H1 (cell line): ENCODE measurements around the gene DGCR6L. TPM values are rescaled to one million over a fixed set of nuclear protein-coding genes. Genes with fewer than 3 reads are reported as not detected.
A peak's percentile ranks its signal among the peaks of the same experiment; 100 is the strongest.

Experiments used
- CTCF ChIA-PET: fragments of 300-600 bp; sonication (Branson Sonifier 250); formaldehyde crosslinking; loops from one replicate; lab custom pipeline; 2021; ENCODE audit not compliant: partially characterized antibody; lab: Charles Lee
- POLR2A ChIA-PET: fragments of 300-600 bp; sonication (Branson Sonifier 250); formaldehyde crosslinking; loops from one replicate; lab custom pipeline; 2021; ENCODE audit warnings: inconsistent platforms; ENCODE audit not compliant: partially characterized antibody; lab: Charles Lee
- DNase-seq, 2 experiments: peaks; one replicate each; pipeline versions ENCODE4 v3.0.0 to v3.0.0-alpha.2; 2010 to 2022; ENCODE audit warnings: low spot score in 2 of 2, low read depth in 1 of 2, mixed read lengths in 1 of 2
- FAIRE-seq: peaks from 2 replicates; lab custom pipeline; 2011; peaks lifted over from hg19 to GRCh38; lab: Jason Lieb, UNC
- H2AFZ ChIP-seq: 2 replicates; pipeline ENCODE4 v1.8.1; 2012; ENCODE audit warnings: low read length, inconsistent platforms
- H2AK5ac ChIP-seq: 2 replicates; pipeline ENCODE4 v1.6.1; 2013; ENCODE audit warnings: low read depth, low read length
- H2BK120ac ChIP-seq: replicated peaks from 2 replicates; pipeline ENCODE3; 2013; ENCODE audit warnings: low read depth, low read length, inconsistent platforms
- H2BK12ac ChIP-seq: 2 replicates; pipeline ENCODE4 v1.6.1; 2013; ENCODE audit warnings: low read depth, low read length
- H2BK15ac ChIP-seq: 2 replicates; pipeline ENCODE4 v1.6.1; 2013; ENCODE audit warnings: low read length
- H2BK20ac ChIP-seq: 2 replicates; pipeline ENCODE4 v1.6.1; 2013; ENCODE audit warnings: low read length
- H2BK5ac ChIP-seq: 2 replicates; pipeline ENCODE4 v1.6.1; 2013; ENCODE audit warnings: low read depth, low read length
- H3K14ac ChIP-seq: 2 replicates; pipeline ENCODE4 v1.6.1; 2013; ENCODE audit warnings: inconsistent platforms; ENCODE audit not compliant: insufficient read length
- H3K18ac ChIP-seq: 2 replicates; pipeline ENCODE4 v1.6.1; 2013; ENCODE audit warnings: low read length; ENCODE audit errors: extremely low read depth
- H3K23ac ChIP-seq: 2 replicates; pipeline ENCODE4 v1.6.1; 2013; ENCODE audit warnings: inconsistent platforms; ENCODE audit not compliant: insufficient read length
- H3K23me2 ChIP-seq: 2 replicates; pipeline ENCODE4 v1.6.1; 2013; ENCODE audit warnings: low read depth, low read length
- H3K27ac ChIP-seq: 2 replicates; pipeline ENCODE4 v1.6.1; 2011; ENCODE audit warnings: low read depth, low read length, inconsistent platforms
- H3K27me3 ChIP-seq, 4 experiments: replicated peaks in 1 of 4; 1 replicate in 1 of 4; 2 replicates in 3 of 4; pipeline versions ENCODE4 v1.6.1 to v1.8.1; 2011 to 2013; ENCODE audit warnings: low read length in 3 of 4, mild to moderate bottlenecking in 3 of 4, inconsistent platforms in 2 of 4, mixed read lengths in 2 of 4, moderate library complexity in 1 of 4; ENCODE audit not compliant: control insufficient read depth in 3 of 4, insufficient read depth in 3 of 4; ENCODE audit errors: extremely low read depth in 1 of 4
- H3K36me3 ChIP-seq, 4 experiments: 2 replicates each; pipeline versions ENCODE4 v1.6.1 to v1.8.1; 2011 to 2013; ENCODE audit warnings: mild to moderate bottlenecking in 4 of 4, low read length in 3 of 4, moderate library complexity in 2 of 4, control low read depth in 1 of 4, inconsistent platforms in 1 of 4; ENCODE audit not compliant: insufficient read depth in 4 of 4, control insufficient read depth in 2 of 4
- H3K4ac ChIP-seq: replicated peaks from 2 replicates; pipeline ENCODE3; 2013; ENCODE audit warnings: low read length, low read depth, mixed read lengths, inconsistent platforms; ENCODE audit not compliant: insufficient read length
- H3K4me1 ChIP-seq, 4 experiments: replicated peaks in 1 of 4; 1 replicate in 1 of 4; 2 replicates in 3 of 4; pipeline versions ENCODE4 v1.6.1 to v1.8.1; 2011 to 2013; ENCODE audit warnings: low read length in 3 of 4, inconsistent platforms in 2 of 4, mixed read lengths in 1 of 4; ENCODE audit not compliant: insufficient read depth in 4 of 4, control insufficient read depth in 3 of 4
- H3K4me2 ChIP-seq, 2 experiments: 2 replicates each; pipeline versions ENCODE4 v1.6.1 to v1.8.1; 2011 to 2013; ENCODE audit warnings: low read depth in 2 of 2, low read length in 2 of 2, control low read depth in 1 of 2, inconsistent platforms in 1 of 2, mild to moderate bottlenecking in 1 of 2; ENCODE audit not compliant: insufficient read depth in 1 of 2
- H3K4me3 ChIP-seq, 4 experiments: fragments of 200-600, 300-600 bp in 1 of 4; sonication (generic), shearing (Covaris generic), sonication (Bioruptor Twin) in 1 of 4; 2 replicates each; pipeline versions ENCODE4 v1.5.1 to v1.8.1; 2011 to 2016; ENCODE audit warnings: low read length in 4 of 4, low read depth in 3 of 4, control low read depth in 2 of 4, inconsistent platforms in 2 of 4, mild to moderate bottlenecking in 2 of 4, mixed read lengths in 1 of 4, moderate library complexity in 1 of 4; ENCODE audit not compliant: insufficient read depth in 2 of 4; ENCODE audit errors: extremely low read depth in 1 of 4
- H3K56ac ChIP-seq: replicated peaks from 2 replicates; pipeline ENCODE3; 2013; ENCODE audit warnings: low read depth, mild to moderate bottlenecking, mixed read lengths, low read length, inconsistent platforms; ENCODE audit not compliant: insufficient read length
- H3K79me1 ChIP-seq: 2 replicates; pipeline ENCODE4 v1.6.1; 2013; ENCODE audit warnings: low read depth, low read length, control low read depth
- H3K79me2 ChIP-seq, 2 experiments: 2 replicates each; pipeline versions ENCODE4 v1.6.1 to v1.8.1; 2012 to 2013; ENCODE audit warnings: low read length in 2 of 2, mild to moderate bottlenecking in 2 of 2, inconsistent platforms in 1 of 2; ENCODE audit not compliant: insufficient read depth in 2 of 2, control insufficient read depth in 1 of 2
- H3K9ac ChIP-seq, 4 experiments: replicated peaks in 1 of 4; 1 replicate in 1 of 4; 2 replicates in 3 of 4; pipeline versions ENCODE4 v1.6.1 to v1.8.1; 2011 to 2013; ENCODE audit warnings: low read depth in 3 of 4, low read length in 3 of 4, control low read depth in 2 of 4, mild to moderate bottlenecking in 2 of 4, moderate library complexity in 2 of 4, inconsistent platforms in 1 of 4; ENCODE audit errors: extremely low read depth in 1 of 4
- H3K9me3 ChIP-seq, 2 experiments: 2 replicates each; pipeline versions ENCODE4 v1.6.1 to v1.8.1; 2012 to 2013; ENCODE audit warnings: mild to moderate bottlenecking in 2 of 2, moderate library complexity in 2 of 2, control low read depth in 1 of 2, inconsistent platforms in 1 of 2, low read depth in 1 of 2, low read length in 1 of 2, mixed read lengths in 1 of 2; ENCODE audit not compliant: insufficient read depth in 2 of 2
- H4K20me1 ChIP-seq, 2 experiments: replicated peaks in 1 of 2; 2 replicates each; pipeline versions ENCODE3 to v1.8.1; 2011 to 2013; ENCODE audit warnings: inconsistent platforms in 2 of 2, low read length in 2 of 2, mild to moderate bottlenecking in 1 of 2; ENCODE audit not compliant: insufficient read depth in 2 of 2, control insufficient read depth in 1 of 2
- H4K5ac ChIP-seq: 2 replicates; pipeline ENCODE4 v1.6.1; 2013; ENCODE audit warnings: low read length, low read depth, mixed read lengths, inconsistent platforms; ENCODE audit not compliant: insufficient read length
- H4K8ac ChIP-seq: 2 replicates; pipeline ENCODE4 v1.8.0; 2013; ENCODE audit warnings: mild to moderate bottlenecking, moderate library complexity, low read length, inconsistent platforms; ENCODE audit not compliant: insufficient read depth; ENCODE audit errors: extremely low read depth
- H4K91ac ChIP-seq: replicated peaks from 2 replicates; pipeline ENCODE3; 2013; ENCODE audit warnings: low read length, mixed read lengths, inconsistent platforms; ENCODE audit not compliant: insufficient read length
- KDM1A ChIP-seq: fragments of 200-600, 300-600 bp; sonication (generic); IDR thresholded peaks from 2 replicates; pipeline ENCODE4 v1.7.1; 2016; ENCODE audit warnings: mild to moderate bottlenecking, low read length, borderline replicate concordance
- NRF1 ChIP-seq: IDR thresholded peaks from 2 replicates; pipeline ENCODE4 v1.6.1; 2011; ENCODE audit warnings: mild to moderate bottlenecking, low read depth, low read length, improper control_type of control experiment
- SIRT6 ChIP-seq: IDR thresholded peaks from one replicate; pipeline ENCODE4 v1.7.1; 2012; ENCODE audit warnings: low read length, inconsistent platforms
- WGBS, 2 experiments: shearing (Covaris generic) in 1 of 2; methylation state at CpG; one replicate each; pipeline versions ENCODE4 v1.1.6 to v1.1.7; 2013 to 2015; ENCODE audit warnings: low lambda C conversion rate in 2 of 2, mixed read lengths in 2 of 2, inconsistent platforms in 1 of 2, low coverage in 1 of 2, missing lambda C conversion rate in 1 of 2; ENCODE audit not compliant: insufficient replicate concordance in 2 of 2, insufficient coverage in 1 of 2, insufficient read length in 1 of 2; ENCODE audit errors: extremely low coverage in 1 of 2, missing lambda C conversion rate in 1 of 2; 5-methylcytosine and 5-hydroxymethylcytosine counted together
- polyA plus RNA-seq, 7 experiments: library from polyadenylated mRNA; depleted of rRNA in 3 of 7; stranded (reverse) in 5 of 7; unstranded in 2 of 7; fragments of >200 nt in 5 of 7; fragments of 200-250 nt in 2 of 7; gene quantifications; 1 replicate in 5 of 7; 2 replicates in 1 of 7; 4 replicates in 1 of 7; pipeline versions ENCODE4 v1.2.1 to v1.2.3, GENCODE V29; 2011 to 2013; ENCODE audit warnings: missing spikeins in 2 of 7, mixed read lengths in 2 of 7
- total RNA-seq: library from RNA; stranded (reverse); fragmentation: NEBNext Ultra II Directional; extraction: Animal tissue kit (Norgen Biotek cat#: 25700); gene quantifications from 2 replicates; pipeline ENCODE4 v1.2.1, GENCODE V29; 2021
- TF ChIP-seq, protein P1 (sequence below), 3 experiments: IDR thresholded peaks; 1 replicate in 2 of 3; 2 replicates in 1 of 3; pipeline versions ENCODE4 v1.5.1 to v1.6.1; 2011; ENCODE audit warnings: low read length in 3 of 3, mild to moderate bottlenecking in 3 of 3, inconsistent platforms in 2 of 3, low read depth in 1 of 3, moderate library complexity in 1 of 3; ENCODE audit not compliant: insufficient read depth in 1 of 3; ENCODE audit errors: control extremely low read depth in 1 of 3

The DGCR6L gene
- total and polyA plus RNA-seq, 2 of the 8 experiments (the other 6 are each of a cell fraction or from before 2014, with no cell fraction given): 43.6 to 72.6 TPM

DNA sequence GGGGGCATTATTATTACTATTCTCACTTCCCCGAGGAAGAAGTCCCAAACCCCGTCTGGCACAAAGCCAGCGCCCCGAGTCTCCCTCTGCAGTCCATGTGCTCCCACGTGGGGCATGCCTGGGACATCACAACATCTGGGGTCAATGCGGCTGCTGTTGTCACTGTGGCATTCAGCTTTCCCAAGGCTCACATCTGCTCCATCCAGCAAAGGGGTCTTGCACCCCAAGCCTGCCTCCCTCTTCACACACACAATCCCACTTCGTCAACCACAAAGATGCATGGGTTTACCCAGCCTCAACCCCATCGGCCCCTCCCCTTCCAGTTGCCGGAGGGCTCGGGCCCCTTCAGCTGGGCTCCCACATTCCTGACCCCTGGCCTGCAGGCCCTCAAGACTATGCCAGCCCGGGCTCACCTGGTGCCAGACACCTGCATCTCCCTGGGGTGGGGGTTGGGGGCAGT lies 28.2 kb downstream of the DGCR6L start:
- no peak for FAIRE-seq

More for the DNA sequence above, 28.2 kb downstream of the DGCR6L start:
- Histone ChIP-seq H4K91ac (no peak overlapping the region), H2AFZ (no peak overlapping the region), H2BK5ac (no peak overlapping the region), H3K9me3 (no peaks in the 10 kb centered on the region), H3K23ac (no peak overlapping the region), H2BK120ac (no peak overlapping the region), H2BK15ac (no peak overlapping the region), H3K4ac (peak overlapping the region; percentile 85), H3K18ac (no peak overlapping the region), H3K36me3 (no peaks in the 10 kb centered on the region), H2BK20ac (no peak overlapping the region), H4K8ac (no peak overlapping the region), H3K4me2 (no peak overlapping the region), H3K23me2 (no peaks in the 10 kb centered on the region), H3K9ac (no peak overlapping the region), H2BK12ac (no peak overlapping the region), H3K79me1 (no peaks in the 10 kb centered on the region), H4K20me1 (no peaks in the 10 kb centered on the region), H3K27me3 (0 out of 7 replicates have a peak, but pooled peaks cover 0 to 2% (median under 1%) of the 10 kb centered on the region in 4 experiments), H4K5ac (no peak overlapping the region), H3K56ac (no peak overlapping the region), H2AK5ac (no peak overlapping the region), H3K79me2 (no peaks in the 10 kb centered on the region), H3K27ac (no peak overlapping the region), H3K4me1 (peaks cover 0 to 5% (median under 1%) of the 10 kb centered on the region in 4 experiments; a peak in 2 of 7 replicates), H3K4me3 (no peak overlapping the region), H3K14ac (no peak overlapping the region)
- POLR2A ChIA-PET: interaction anchor here (1.1 to 1.2 kb wide), 3 partner anchors 8 to 28 kb away, joined by 3 read pairs; partner anchors contain the start of gene DGCR6L
- CTCF ChIA-PET: interaction anchor here (0.8 to 11.5 kb wide), 7 partner anchors 26 to 165 kb away, joined by 3 to 98 read pairs (median 4); no protein-coding TSS in a partner anchor
- TF ChIP-seq NRF1 (no peak), KDM1A (no peak), SIRT6 (no peak)
- TF ChIP-seq, protein P1, sequence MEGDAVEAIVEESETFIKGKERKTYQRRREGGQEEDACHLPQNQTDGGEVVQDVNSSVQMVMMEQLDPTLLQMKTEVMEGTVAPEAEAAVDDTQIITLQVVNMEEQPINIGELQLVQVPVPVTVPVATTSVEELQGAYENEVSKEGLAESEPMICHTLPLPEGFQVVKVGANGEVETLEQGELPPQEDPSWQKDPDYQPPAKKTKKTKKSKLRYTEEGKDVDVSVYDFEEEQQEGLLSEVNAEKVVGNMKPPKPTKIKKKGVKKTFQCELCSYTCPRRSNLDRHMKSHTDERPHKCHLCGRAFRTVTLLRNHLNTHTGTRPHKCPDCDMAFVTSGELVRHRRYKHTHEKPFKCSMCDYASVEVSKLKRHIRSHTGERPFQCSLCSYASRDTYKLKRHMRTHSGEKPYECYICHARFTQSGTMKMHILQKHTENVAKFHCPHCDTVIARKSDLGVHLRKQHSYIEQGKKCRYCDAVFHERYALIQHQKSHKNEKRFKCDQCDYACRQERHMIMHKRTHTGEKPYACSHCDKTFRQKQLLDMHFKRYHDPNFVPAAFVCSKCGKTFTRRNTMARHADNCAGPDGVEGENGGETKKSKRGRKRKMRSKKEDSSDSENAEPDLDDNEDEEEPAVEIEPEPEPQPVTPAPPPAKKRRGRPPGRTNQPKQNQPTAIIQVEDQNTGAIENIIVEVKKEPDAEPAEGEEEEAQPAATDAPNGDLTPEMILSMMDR (IDR thresholded peaks at IDR 0.05; ENCODE audit: control extremely low read depth in 1 of 3, insufficient read depth in 1 of 3, low read depth in 1 of 3, low read length in 3 of 3): no peak
- WGBS, 2 experiments: 90% methylated on average over 9 of the region's 11 CpGs; no CpG with 5 or more reads in 1 of the 2 experiments
- DNase-seq: no peak
